ENCODE measurements around the gene ZNF180.
"Not testable (repeated sequence)": the region's sequence is repeated elsewhere in the genome, so short reads cannot be mapped to it uniquely, and the experiment has no call there.

The ZNF180 gene

DNA sequence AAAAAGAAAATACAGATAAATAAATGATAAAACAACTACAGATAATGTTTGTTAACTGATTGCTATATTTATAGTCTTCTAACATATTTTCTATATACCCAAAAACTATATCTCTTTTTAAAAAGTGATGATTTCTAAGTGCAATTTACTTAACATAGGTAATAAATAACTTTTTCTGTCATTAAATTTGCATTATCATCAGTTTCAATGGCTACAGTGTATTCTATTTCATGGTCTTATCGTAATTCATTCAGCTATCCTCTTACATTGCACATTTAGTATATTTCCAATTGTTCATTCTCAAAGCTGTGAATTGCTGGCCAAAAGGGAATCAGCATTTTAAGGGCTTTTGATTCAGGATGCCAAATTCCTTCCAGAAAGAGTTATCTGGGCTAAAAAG lies 3.6 kb downstream of the ZNF180 start:
- no peak for DNase-seq

DNA sequence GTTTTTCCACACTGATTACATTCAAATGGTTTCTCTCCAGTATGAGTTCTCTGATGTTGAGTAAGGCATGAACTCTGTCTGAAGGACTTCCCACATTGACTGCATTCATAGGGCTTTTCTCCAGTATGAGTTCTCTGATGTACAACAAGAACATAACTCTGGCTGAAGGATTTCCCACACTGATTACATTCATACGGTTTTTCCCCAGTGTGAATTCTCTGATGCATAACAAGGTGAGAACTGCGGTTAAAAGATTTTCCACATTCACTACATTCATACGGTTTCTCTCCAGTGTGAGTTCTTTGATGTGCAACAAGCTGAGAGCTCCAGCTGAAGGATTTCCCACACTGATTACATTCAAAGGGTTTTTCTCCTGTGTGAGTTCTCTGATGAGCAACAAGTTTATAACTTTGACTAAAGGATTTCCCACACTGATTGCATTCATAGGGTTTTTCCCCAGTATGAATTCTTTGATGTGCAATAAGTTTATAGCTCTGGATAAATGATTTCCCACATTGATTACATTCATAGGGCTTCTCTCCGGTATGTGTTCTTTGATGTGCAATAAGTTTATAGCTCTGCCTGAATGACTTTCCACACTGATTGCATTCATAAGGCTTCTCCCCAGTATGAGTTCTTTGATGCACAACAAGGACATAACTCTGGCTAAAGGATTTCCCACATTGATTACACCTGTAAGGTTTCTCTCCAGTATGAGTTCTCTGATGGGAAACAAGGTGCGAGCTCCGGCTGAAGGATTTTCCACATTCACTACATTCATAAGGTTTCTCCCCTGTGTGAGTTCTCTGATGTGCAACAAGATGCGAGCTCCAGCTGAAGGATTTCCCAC lies 23.5 kb downstream of the ZNF180 start:
- peak; percentile 50 for DNase-seq

DNA sequence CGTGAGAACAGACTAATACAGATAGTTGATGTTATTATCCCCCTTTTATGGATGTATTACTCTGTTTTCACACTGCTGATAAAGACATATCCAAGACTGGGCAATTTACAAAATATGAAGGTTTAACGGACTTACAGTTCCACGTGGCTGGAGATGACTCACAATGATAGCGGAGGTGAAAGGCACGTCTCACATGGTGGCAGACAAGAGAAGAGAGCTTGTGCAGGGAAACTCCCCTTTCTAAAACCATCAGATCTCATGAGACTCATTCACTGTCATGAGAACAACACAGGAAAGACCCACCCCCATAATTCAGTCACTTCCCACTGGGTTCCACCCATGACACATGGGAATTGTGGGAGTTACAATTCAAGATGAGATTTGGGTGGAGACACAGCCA lies 31.6 kb downstream of the ZNF180 start:
- not testable (repeated sequence) for DNase-seq

- DNase-seq: not testable (repeated sequence)
Observed at GRCh38 chr19:44462600-44463286, 37.6 kb downstream of the ZNF180 start.

- DNase-seq: not testable (repeated sequence)
Observed at GRCh38 chr19:44456016-44456415, 44.3 kb downstream of the ZNF180 start.

DNA sequence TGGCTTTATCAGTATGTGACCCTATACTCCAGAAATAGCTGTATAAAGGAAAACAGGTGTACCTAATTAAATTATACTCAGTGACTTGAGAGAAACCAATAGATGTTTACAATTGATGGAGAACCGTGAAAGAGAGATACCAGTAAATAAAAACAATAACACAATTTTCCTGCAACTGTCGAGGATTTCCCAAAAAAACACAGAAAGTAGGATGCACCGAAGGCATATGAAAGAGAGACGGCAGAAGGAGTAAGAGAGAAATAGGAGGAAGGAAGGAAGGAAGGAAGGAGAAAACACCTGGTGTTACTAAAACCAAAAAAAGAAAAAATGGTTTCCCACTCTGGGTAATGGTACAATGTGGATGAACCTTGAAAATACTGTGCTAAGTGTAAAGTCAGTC lies 45.2 kb downstream of the ZNF180 start:
- no peak for DNase-seq

DNA sequence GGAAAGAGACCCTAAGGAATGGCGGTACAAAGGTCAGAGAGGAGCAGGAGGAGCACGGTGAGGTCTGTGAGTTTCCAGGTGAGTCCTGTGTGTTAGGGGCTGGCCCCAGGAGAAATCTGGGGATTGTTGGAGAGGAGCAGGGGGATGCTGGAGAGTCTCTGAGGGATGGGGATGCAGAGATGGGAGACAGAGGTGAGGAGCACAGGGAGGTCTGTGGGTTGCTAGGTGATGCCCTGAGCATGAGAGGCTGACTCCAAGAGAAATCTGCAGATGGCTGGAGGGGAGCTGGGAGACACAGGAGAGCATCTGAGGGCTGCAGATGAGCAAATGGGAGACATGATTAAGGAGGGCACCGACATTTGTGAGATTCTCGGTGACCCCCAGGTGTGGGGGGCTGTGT lies 48.0 kb downstream of the ZNF180 start:
- no peak for DNase-seq

DNA sequence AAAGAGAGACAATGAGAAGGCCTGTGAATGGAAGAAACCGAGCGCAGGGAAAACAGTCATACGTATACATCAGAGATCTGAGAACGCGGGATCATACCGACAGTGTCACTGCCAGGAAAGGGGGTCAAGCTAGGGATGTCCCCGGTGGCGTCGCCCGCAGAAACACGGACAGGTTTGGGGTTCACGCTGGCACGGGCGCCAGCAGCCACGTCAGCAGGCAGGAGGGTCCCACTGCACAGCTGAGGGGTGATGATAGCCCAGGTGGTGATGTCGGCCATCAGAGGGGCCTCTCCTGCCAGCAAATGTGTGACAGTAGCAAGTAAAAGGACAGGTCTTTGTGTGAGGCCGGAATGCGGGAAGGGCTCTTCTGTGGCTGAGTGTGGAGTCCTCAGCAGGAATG lies 48.6 kb downstream of the ZNF180 start:
- no peak for DNase-seq

DNA sequence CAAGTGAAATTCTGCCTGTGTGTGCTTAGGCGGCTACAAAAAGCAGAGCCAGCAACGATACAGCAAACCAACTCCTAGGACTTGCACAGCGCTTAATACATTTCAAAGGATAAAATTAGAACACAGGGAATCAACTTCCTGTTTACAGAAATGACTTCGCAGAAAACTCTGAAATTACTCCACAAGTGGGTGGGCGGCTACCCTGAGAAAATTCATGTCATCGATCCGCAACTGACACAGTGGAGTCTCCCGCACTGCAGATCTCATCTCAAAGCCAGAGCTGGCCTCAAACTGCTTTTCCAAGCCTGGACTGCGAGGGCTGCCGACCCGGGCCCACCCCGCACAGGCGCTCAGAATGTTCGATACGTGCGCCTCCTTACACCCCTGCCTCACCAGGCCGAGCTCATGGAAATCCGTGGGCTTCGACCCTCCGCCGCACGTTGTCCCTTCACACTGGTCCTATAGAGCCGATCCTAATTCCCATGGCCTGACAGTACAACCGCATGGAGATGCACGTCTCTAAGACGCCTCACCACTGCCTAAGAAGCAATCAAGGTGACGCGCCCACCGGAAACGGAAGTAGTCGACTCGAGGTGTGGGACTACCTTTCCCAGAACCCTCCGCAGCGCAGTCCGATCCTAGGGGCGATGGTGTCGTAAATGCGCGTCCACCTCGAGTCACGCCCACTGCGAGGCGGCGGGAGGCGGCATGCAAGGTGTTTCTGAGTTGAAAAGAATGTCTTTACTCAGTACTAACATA lies 52.2 kb downstream of the ZNF180 start, which contains the start of gene ZNF229:
Gene ZNF229 (minus strand): TSS at position 557 of the 759 bp plus-strand sequence. CDS start 5,625 bp downstream, outside the sequence.
- peak; percentile 96 for DNase-seq

DNA sequence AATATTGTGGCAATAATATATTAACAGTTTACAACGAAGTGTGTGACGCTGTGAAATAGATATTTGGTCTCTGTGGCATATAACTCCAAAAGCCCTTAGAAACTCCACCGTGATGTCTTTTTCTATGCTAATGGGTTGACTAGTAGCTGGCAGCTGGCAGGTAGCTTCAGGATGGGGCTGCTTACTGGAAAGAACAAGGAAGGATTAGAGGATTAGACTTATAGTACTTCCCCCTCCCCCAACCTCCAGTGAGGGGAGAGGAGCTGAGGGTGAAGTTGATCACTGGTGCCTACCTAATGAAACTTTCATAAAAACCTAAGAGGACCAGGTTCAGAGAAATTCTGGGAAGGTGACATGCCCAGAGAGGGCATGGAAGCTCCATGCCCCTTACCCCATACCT lies 61.9 kb downstream of the ZNF180 start:
- DNase-seq: no peak

GRCh38 chr19:44435441-44435840 lies 64.9 kb downstream of the ZNF180 start:
- no peak for DNase-seq

DNA sequence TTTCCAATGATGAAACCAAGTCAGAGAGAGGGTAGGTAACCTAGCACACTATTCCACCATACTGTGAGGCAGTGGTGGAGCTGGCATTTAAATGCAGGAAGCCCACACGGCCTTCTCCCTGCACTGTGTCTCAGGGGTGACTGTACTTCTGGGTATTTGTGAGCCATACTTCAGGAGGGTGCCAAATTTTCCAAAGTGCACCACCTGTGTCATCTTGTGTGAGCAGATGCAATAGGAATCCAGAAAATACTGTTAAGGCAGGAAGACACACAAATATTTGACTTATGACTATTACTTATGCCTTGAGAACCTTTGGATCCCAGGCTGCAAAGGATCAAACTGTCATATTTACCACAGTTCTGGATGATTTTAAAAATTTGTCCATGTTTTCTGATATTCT lies 69.4 kb downstream of the ZNF180 start:
- DNase-seq: no peak

Measured in MV-4-11 (cell line).